ENCODE measurements around the gene PRKN.

Gene PRKN

GRCh38 chr6:161561908-161562307 is 1165.7 kb downstream of the PRKN start:
- no peak for DNase-seq

- no peak for DNase-seq
These were observed 1170.0 kb downstream of the PRKN start for GRCh38 chr6:161557333-161558107.

GRCh38 chr6:161554883-161555282 is 1172.7 kb downstream of the PRKN start:
- DNase-seq, result no peak

GRCh38 chr6:161549977-161550655 is 1177.5 kb downstream of the PRKN start:
- DNase-seq, result no peak

GRCh38 chr6:161548713-161549296 is 1178.8 kb downstream of the PRKN start:
- no peak for DNase-seq

GRCh38 chr6:161547617-161548016 is 1179.9 kb downstream of the PRKN start:
- DNase-seq, result no peak

- no peak for DNase-seq
These were observed 1180.9 kb downstream of the PRKN start for GRCh38 chr6:161546632-161547031.

GRCh38 chr6:161545741-161546140 is 1181.8 kb downstream of the PRKN start:
- DNase-seq, result no peak

- no peak for DNase-seq
These were observed 1182.6 kb downstream of the PRKN start for GRCh38 chr6:161544801-161545480.

- no peak for DNase-seq
These were observed 1183.8 kb downstream of the PRKN start for GRCh38 chr6:161543684-161544309.

GRCh38 chr6:161542346-161542980 is 1185.1 kb downstream of the PRKN start:
- no peak for DNase-seq

GRCh38 chr6:161540532-161540931 is 1187.0 kb downstream of the PRKN start:
- no peak for DNase-seq

GRCh38 chr6:161536224-161536630 is 1191.3 kb downstream of the PRKN start:
- no peak for DNase-seq

GRCh38 chr6:161534264-161534873 is 1193.2 kb downstream of the PRKN start:
- DNase-seq, result no peak

- no peak for DNase-seq
These were observed 1194.3 kb downstream of the PRKN start for GRCh38 chr6:161533266-161533665.

GRCh38 chr6:161532536-161532935 is 1195.0 kb downstream of the PRKN start:
- DNase-seq, result no peak

GRCh38 chr6:161526794-161527193 is 1200.8 kb downstream of the PRKN start:
- no peak for DNase-seq

GRCh38 chr6:161523362-161523761 is 1204.2 kb downstream of the PRKN start:
- no peak for DNase-seq

- no peak for DNase-seq
These were observed 1205.3 kb downstream of the PRKN start for GRCh38 chr6:161522276-161522675.

GRCh38 chr6:161511447-161512095 is 1216.0 kb downstream of the PRKN start:
- DNase-seq, result no peak

GRCh38 chr6:161508341-161508740 is 1219.2 kb downstream of the PRKN start:
- DNase-seq, result no peak
